ENCODE measurements around the gene CCNA1.
A peak's percentile ranks its signal among the peaks of the same experiment; 100 is the strongest.

CCNA1 gene

GRCh38 chr13:36428086-36428485, 4.2 kb upstream of the CCNA1 start:
- H3K4me3 ChIP-seq (replicated peaks; ENCODE audit: low read depth, low read length) = no peak overlapping the region
- H3K36me3 ChIP-seq (ENCODE audit: control insufficient read depth, insufficient read depth, low read length) = no peaks in the 10 kb centered on the region
- TF ChIP-seq CTCF (IDR thresholded peaks at IDR 0.05; ENCODE audit: insufficient read depth, low read length, poor library complexity, severe bottlenecking) = no peak
- DNase-seq (ENCODE audit: extremely low read depth, insufficient read length) = no peak
- H3K27me3 ChIP-seq (replicated peaks; ENCODE audit: control insufficient read depth, insufficient read depth, low read length) = peaks cover 2% of the 10 kb centered on the region; the same call in 1 of the 2 replicates

GRCh38 chr13:36430247-36431203, 1.8 kb upstream of the CCNA1 start:
- Histone ChIP-seq H3K4me3 (replicated peaks; ENCODE audit: low read depth, low read length) (no peak overlapping the region), H3K36me3 (ENCODE audit: control insufficient read depth, insufficient read depth, low read length) (no peaks in the 10 kb centered on the region), H3K27me3 (replicated peaks; ENCODE audit: control insufficient read depth, insufficient read depth, low read length) (peaks cover 2% of the 10 kb centered on the region)
- DNase-seq (ENCODE audit: extremely low read depth, insufficient read length) = no peak
- no peak for TF ChIP-seq CTCF (IDR thresholded peaks at IDR 0.05; ENCODE audit: insufficient read depth, low read length, poor library complexity, severe bottlenecking)

GRCh38 chr13:36431204-36432105, 840 bp upstream of the CCNA1 start:
- H3K4me3 ChIP-seq (replicated peaks; ENCODE audit: low read depth, low read length) = peak overlapping the region; percentile 40

GRCh38 chr13:36436811-36437210, 4.5 kb downstream of the CCNA1 start:
- DNase-seq (ENCODE audit: extremely low read depth, insufficient read length) = no peak
- TF ChIP-seq CTCF (IDR thresholded peaks at IDR 0.05; ENCODE audit: insufficient read depth, low read length, poor library complexity, severe bottlenecking) = no peak
- H3K36me3 ChIP-seq (ENCODE audit: control insufficient read depth, insufficient read depth, low read length) = no peaks in the 10 kb centered on the region
- no peak overlapping the region for H3K4me3 ChIP-seq (replicated peaks; ENCODE audit: low read depth, low read length)
- H3K27me3 ChIP-seq (replicated peaks; ENCODE audit: control insufficient read depth, insufficient read depth, low read length) = peaks cover 2% of the 10 kb centered on the region

More at GRCh38 chr13:36431204-36432105, 840 bp upstream of the CCNA1 start:
- H3K36me3 ChIP-seq (ENCODE audit: control insufficient read depth, insufficient read depth, low read length) = no peaks in the 10 kb centered on the region
- no peak for TF ChIP-seq CTCF (IDR thresholded peaks at IDR 0.05; ENCODE audit: insufficient read depth, low read length, poor library complexity, severe bottlenecking)
- DNase-seq (ENCODE audit: extremely low read depth, insufficient read length) = no peak
- H3K27me3 ChIP-seq (replicated peaks; ENCODE audit: control insufficient read depth, insufficient read depth, low read length) = peaks cover 2% of the 10 kb centered on the region

- DNase-seq (ENCODE audit: extremely low read depth, insufficient read length) = no peak
- no peak overlapping the region for H3K4me3 ChIP-seq (replicated peaks; ENCODE audit: low read depth, low read length)
- no peak for TF ChIP-seq CTCF (IDR thresholded peaks at IDR 0.05; ENCODE audit: insufficient read depth, low read length, poor library complexity, severe bottlenecking)
- no peaks in the 10 kb centered on the region for H3K36me3 ChIP-seq (ENCODE audit: control insufficient read depth, insufficient read depth, low read length)
- no peaks in the 10 kb centered on the region; the same call in 1 of the 2 replicates for H3K27me3 ChIP-seq (replicated peaks; ENCODE audit: control insufficient read depth, insufficient read depth, low read length)
Measured at GRCh38 chr13:36438594-36439483, 6.5 kb downstream of the CCNA1 start.

Data from GM06990 (cell line).